Choroid plexus epithelial cell (primary cell): ENCODE data around the gene ZBTB17.
A peak's percentile ranks its signal among the peaks of the same experiment; 100 is the strongest.
"Not testable (repeated sequence)": the region's sequence is repeated elsewhere in the genome, so short reads cannot be mapped to it uniquely, and the experiment has no call there.

ENCODE experiments used
- DNase-seq: peaks from one replicate; pipeline ENCODE4 v3.0.0-alpha.2; 2010; ENCODE audit warnings: low read depth
- H3K4me3 ChIP-seq: 2 replicates; pipeline ENCODE4 v1.5.1; 2011; ENCODE audit warnings: low read depth, mild to moderate bottlenecking, control low read depth, low read length, moderate library complexity
- TF ChIP-seq, protein P1 (sequence below): conservative IDR thresholded peaks from 2 replicates; pipeline ENCODE4 v1.5.1; 2011; ENCODE audit warnings: low read depth, mild to moderate bottlenecking, control low read depth, inconsistent platforms, low read length, moderate library complexity

Gene ZBTB17

DNA sequence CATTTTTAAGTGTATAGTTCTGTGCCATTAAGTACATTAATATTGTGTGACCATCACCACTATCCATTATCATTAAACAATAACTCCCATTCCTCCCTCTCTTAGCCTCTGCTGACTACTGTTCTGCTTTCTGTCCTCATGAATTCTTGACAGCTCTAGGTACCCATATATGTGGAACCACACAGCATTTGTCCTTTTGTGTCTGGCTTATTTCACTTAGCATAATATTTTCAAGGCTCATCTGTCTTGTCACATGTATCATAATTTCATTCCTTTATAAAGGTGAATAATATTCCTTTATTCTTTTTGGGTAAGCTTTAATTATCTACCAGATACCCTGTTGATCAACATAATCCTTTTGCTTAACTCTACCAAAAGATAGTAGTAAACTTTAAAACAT lies 80.7 kb downstream of the ZBTB17 start:
- no peak for DNase-seq
- TF ChIP-seq, protein P1, sequence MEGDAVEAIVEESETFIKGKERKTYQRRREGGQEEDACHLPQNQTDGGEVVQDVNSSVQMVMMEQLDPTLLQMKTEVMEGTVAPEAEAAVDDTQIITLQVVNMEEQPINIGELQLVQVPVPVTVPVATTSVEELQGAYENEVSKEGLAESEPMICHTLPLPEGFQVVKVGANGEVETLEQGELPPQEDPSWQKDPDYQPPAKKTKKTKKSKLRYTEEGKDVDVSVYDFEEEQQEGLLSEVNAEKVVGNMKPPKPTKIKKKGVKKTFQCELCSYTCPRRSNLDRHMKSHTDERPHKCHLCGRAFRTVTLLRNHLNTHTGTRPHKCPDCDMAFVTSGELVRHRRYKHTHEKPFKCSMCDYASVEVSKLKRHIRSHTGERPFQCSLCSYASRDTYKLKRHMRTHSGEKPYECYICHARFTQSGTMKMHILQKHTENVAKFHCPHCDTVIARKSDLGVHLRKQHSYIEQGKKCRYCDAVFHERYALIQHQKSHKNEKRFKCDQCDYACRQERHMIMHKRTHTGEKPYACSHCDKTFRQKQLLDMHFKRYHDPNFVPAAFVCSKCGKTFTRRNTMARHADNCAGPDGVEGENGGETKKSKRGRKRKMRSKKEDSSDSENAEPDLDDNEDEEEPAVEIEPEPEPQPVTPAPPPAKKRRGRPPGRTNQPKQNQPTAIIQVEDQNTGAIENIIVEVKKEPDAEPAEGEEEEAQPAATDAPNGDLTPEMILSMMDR: no peak
- no peak overlapping the region for H3K4me3 ChIP-seq

DNA sequence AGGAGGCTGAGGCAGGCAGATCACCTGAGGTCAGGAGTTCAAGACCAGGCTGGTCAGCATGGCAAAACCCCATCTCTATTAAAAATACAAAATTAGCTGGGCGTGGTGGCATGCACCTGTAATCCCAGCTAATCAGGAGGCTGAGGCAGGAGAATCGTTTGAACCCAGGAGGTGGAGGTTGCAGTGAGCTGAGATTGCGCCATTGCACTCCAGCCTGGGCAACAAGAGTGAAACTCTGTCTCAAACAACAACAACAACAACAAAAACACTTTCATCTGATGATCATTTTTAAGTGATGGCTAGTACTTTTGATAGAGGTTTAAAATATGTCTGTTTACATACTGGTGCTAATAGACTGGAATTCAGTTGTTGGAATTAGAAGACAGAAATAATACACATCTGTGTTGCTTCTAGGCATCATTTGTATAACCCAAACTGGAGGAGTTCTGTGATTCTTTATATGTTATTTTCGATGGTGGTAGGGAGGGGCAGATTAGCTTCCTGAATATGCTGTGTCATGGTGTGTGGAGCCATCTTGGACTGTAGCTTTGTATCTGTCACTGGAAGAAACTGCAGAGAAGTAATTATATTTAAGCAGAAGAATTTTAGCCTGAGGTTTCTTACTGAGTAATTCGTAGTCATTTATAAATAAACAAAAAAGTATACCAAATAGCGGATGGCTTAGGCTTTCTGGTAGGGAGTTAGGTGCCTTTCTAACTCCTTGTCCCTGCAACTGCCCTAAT lies 82.9 kb downstream of the ZBTB17 start:
- not testable (repeated sequence) for H3K4me3 ChIP-seq
- DNase-seq: peak; percentile 55
